Esophagus (tissue), 2 donors: ENCODE measurements around the gene MRPL1. TPM values are rescaled to one million over a fixed set of nuclear protein-coding genes. Genes with fewer than 3 reads are reported as not detected.

Source experiments
- H3K27ac ChIP-seq, 2 donors: one replicate each; pipeline ENCODE4 v1.5.1; 2013; ENCODE audit warnings: low read depth in 2 of 2, mild to moderate bottlenecking in 2 of 2, inconsistent platforms in 1 of 2, low read length in 1 of 2, moderate library complexity in 1 of 2
- H3K27me3 ChIP-seq, 2 donors: one replicate each; pipeline ENCODE4 v1.6.1; 2013; ENCODE audit warnings: low read length in 2 of 2, control low read depth in 1 of 2, mild to moderate bottlenecking in 1 of 2; ENCODE audit not compliant: insufficient read depth in 2 of 2, control insufficient read depth in 1 of 2
- H3K36me3 ChIP-seq, 2 donors: one replicate each; pipeline ENCODE4 v1.6.1; 2013; ENCODE audit warnings: low read length in 1 of 2; ENCODE audit not compliant: control insufficient read depth in 2 of 2, insufficient read depth in 2 of 2
- H3K4me1 ChIP-seq, 2 donors: one replicate each; pipeline ENCODE4 v1.6.1; 2013; ENCODE audit warnings: low read length in 1 of 2; ENCODE audit not compliant: control insufficient read depth in 2 of 2, insufficient read depth in 2 of 2
- H3K4me3 ChIP-seq, 2 donors: one replicate each; pipeline ENCODE4 v1.5.1; 2013; ENCODE audit warnings: low read length in 2 of 2, mild to moderate bottlenecking in 2 of 2, low read depth in 1 of 2, moderate library complexity in 1 of 2
- H3K9me3 ChIP-seq, 2 donors: one replicate each; pipeline ENCODE4 v1.6.1; 2013; ENCODE audit warnings: mild to moderate bottlenecking in 2 of 2, low read depth in 1 of 2, low read length in 1 of 2, moderate library complexity in 1 of 2; ENCODE audit not compliant: control insufficient read depth in 2 of 2, insufficient read depth in 1 of 2
- WGBS, 2 donors: extraction: QIAGEN DNeasy Blood & Tissue Kit; methylation state at CpG; one replicate each; pipeline ENCODE4 v1.1.7; 2013; 5-methylcytosine and 5-hydroxymethylcytosine counted together
- polyA plus RNA-seq, 2 donors: library from polyadenylated mRNA; stranded (reverse); fragments of 200-250 nt; gene quantifications; one replicate each; pipeline ENCODE4 v1.2.3, GENCODE V29; 2013
- donor health status: healthy with polysubstance abuse.
- donor health status: Bipolar disorder and iron deficiency.

The MRPL1 gene
- polyA plus RNA-seq, 2 donors = 24.5 to 38.4 TPM

- H3K4me1 ChIP-seq = peaks cover 0 to under 1% of the 10 kb centered on the region in 2 donors
- 93 to 96% methylated on average over 7 of the region's 7 CpGs for WGBS, 2 donors
- H3K27me3 ChIP-seq = no peaks in the 10 kb centered on the region
- H3K27ac ChIP-seq = no peak overlapping the region
- H3K36me3 ChIP-seq = no peaks in the 10 kb centered on the region
- H3K9me3 ChIP-seq = no peaks in the 10 kb centered on the region
- H3K4me3 ChIP-seq = no peak overlapping the region
These were observed 10.3 kb downstream of the MRPL1 start for GRCh38 chr4:77872723-77873445.

GRCh38 chr4:77877167-77877566 is 14.5 kb downstream of the MRPL1 start:
- Histone ChIP-seq H3K4me1 (peaks cover 0 to 2% of the 10 kb centered on the region in 2 donors), H3K4me3 (no peak overlapping the region), H3K27ac (no peak overlapping the region), H3K9me3 (no peaks in the 10 kb centered on the region), H3K36me3 (no peaks in the 10 kb centered on the region), H3K27me3 (no peaks in the 10 kb centered on the region)
- WGBS, 2 donors = 91 to 93% methylated on average over 4 of the region's 4 CpGs

- Histone ChIP-seq H3K27ac (no peak overlapping the region), H3K9me3 (no peaks in the 10 kb centered on the region), H3K27me3 (no peaks in the 10 kb centered on the region), H3K4me3 (no peak overlapping the region), H3K4me1 (peaks cover 0 to 2% of the 10 kb centered on the region in 2 donors), H3K36me3 (no peaks in the 10 kb centered on the region)
- WGBS, 2 donors = 90 to 93% methylated on average over 15 of the region's 15 CpGs
These were observed 15.3 kb downstream of the MRPL1 start for GRCh38 chr4:77877771-77878565.

GRCh38 chr4:77880784-77881183 is 18.2 kb downstream of the MRPL1 start:
- Histone ChIP-seq H3K36me3 (no peaks in the 10 kb centered on the region), H3K4me1 (peaks cover 0 to 2% of the 10 kb centered on the region in 2 donors), H3K27ac (peak overlapping the region in 1 of 2 donors; percentile 37), H3K9me3 (no peaks in the 10 kb centered on the region), H3K4me3 (no peak overlapping the region), H3K27me3 (no peaks in the 10 kb centered on the region)

- Histone ChIP-seq H3K36me3 (no peaks in the 10 kb centered on the region), H3K9me3 (no peaks in the 10 kb centered on the region), H3K4me3 (peak overlapping the region in 1 of 2 donors; percentile 34), H3K27me3 (no peaks in the 10 kb centered on the region), H3K4me1 (peaks cover 0 to 2% of the 10 kb centered on the region in 2 donors), H3K27ac (peak overlapping the region; percentile 0 to 24)
- WGBS, 2 donors = 64 to 66% methylated on average over 8 of the region's 8 CpGs
These were observed 19.0 kb downstream of the MRPL1 start for GRCh38 chr4:77881460-77882295.

- Histone ChIP-seq H3K36me3 (no peaks in the 10 kb centered on the region), H3K27me3 (no peaks in the 10 kb centered on the region), H3K4me1 (no peaks in the 10 kb centered on the region), H3K27ac (no peak overlapping the region), H3K9me3 (no peaks in the 10 kb centered on the region), H3K4me3 (no peak overlapping the region)
- WGBS, 2 donors = 84 to 85% methylated on average over 2 of the region's 2 CpGs
These were observed 30.8 kb downstream of the MRPL1 start for GRCh38 chr4:77893451-77893850.

GRCh38 chr4:77899607-77900006 is 37.0 kb downstream of the MRPL1 start:
- Histone ChIP-seq H3K27ac (no peak overlapping the region), H3K27me3 (no peaks in the 10 kb centered on the region), H3K4me3 (no peak overlapping the region), H3K4me1 (no peaks in the 10 kb centered on the region), H3K9me3 (no peaks in the 10 kb centered on the region), H3K36me3 (no peaks in the 10 kb centered on the region)
- WGBS, 2 donors = 46 to 62% methylated on average over 1 of the region's 1 CpG

GRCh38 chr4:77903186-77903585 is 40.6 kb downstream of the MRPL1 start:
- Histone ChIP-seq H3K9me3 (no peaks in the 10 kb centered on the region), H3K4me1 (no peaks in the 10 kb centered on the region), H3K36me3 (no peaks in the 10 kb centered on the region), H3K27me3 (no peaks in the 10 kb centered on the region), H3K4me3 (no peak overlapping the region), H3K27ac (no peak overlapping the region)
- WGBS, 2 donors = 81 to 92% methylated on average over 1 of the region's 1 CpG

- H3K4me3 ChIP-seq = no peak overlapping the region
These were observed 43.1 kb downstream of the MRPL1 start for GRCh38 chr4:77905651-77906263.

More at GRCh38 chr4:77905651-77906263, 43.1 kb downstream of the MRPL1 start:
- Histone ChIP-seq H3K4me1 (no peaks in the 10 kb centered on the region), H3K36me3 (peaks cover 0 to 2% of the 10 kb centered on the region in 2 donors), H3K27ac (no peak overlapping the region), H3K9me3 (no peaks in the 10 kb centered on the region), H3K27me3 (no peaks in the 10 kb centered on the region)
